ENCODE data around the gene ABTB2. TPM values are rescaled to one million over a fixed set of nuclear protein-coding genes. Genes with fewer than 3 reads are reported as not detected.
"Not testable (repeated sequence)": the region's sequence is repeated elsewhere in the genome, so short reads cannot be mapped to it uniquely, and the experiment has no call there.

ABTB2 gene
- total and polyA plus RNA-seq, 7 donors: 1.3 to 12.9 (median 2.5) TPM

DNA sequence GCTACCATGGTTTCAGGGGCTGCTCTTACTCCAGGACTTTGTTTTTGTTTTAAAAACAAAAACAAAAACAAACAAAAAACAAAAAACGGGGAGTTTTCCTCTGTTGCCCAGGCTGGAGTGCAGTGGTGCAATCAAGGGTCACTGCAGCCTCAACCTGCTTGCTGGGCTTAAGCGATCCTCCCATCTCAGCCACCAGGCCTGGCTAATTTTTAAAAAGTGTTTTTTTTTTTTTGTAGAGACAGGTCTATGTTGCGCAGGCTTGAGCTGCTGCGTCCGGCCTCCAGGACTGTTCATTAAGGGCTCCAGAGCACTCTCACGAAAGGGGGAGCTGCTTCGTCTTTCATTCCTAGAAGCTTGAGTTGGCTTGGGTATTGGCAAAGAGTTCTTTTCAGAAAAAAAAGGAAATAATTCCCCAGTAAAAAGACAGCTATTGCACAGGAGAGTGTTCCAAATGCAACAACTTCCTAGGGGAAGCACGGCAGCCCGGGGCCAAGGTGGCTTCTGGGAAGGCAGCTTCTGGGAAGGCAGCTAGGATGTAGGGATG lies 173.9 kb downstream of the ABTB2 start:
- no peaks in the 10 kb centered on the region for H3K9me3 ChIP-seq
- 89 to 93% methylated on average over 9 of the region's 9 CpGs for WGBS, 2 donors
- DNase-seq: no peak
- H3K36me3 ChIP-seq: no peaks in the 10 kb centered on the region
- intact Hi-C loops (cut with DNase I): no loop called here
- peaks cover 0 to 33% (median 13%) of the 10 kb centered on the region in 4 donors for H3K4me1 ChIP-seq
- H3K27me3 ChIP-seq: no peaks in the 10 kb centered on the region
- H3K4me3 ChIP-seq: no peak overlapping the region
- H3K27ac ChIP-seq: peak overlapping the region in 1 of 4 donors; percentile 36
- TF ChIP-seq, protein P1, sequence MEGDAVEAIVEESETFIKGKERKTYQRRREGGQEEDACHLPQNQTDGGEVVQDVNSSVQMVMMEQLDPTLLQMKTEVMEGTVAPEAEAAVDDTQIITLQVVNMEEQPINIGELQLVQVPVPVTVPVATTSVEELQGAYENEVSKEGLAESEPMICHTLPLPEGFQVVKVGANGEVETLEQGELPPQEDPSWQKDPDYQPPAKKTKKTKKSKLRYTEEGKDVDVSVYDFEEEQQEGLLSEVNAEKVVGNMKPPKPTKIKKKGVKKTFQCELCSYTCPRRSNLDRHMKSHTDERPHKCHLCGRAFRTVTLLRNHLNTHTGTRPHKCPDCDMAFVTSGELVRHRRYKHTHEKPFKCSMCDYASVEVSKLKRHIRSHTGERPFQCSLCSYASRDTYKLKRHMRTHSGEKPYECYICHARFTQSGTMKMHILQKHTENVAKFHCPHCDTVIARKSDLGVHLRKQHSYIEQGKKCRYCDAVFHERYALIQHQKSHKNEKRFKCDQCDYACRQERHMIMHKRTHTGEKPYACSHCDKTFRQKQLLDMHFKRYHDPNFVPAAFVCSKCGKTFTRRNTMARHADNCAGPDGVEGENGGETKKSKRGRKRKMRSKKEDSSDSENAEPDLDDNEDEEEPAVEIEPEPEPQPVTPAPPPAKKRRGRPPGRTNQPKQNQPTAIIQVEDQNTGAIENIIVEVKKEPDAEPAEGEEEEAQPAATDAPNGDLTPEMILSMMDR (IDR thresholded peaks at IDR 0.05): no peak
- no peak for TF ChIP-seq POLR2A (IDR thresholded peaks at IDR 0.05)
- TF ChIP-seq POLR2AphosphoS5 (IDR thresholded peaks at IDR 0.05): no peak
- TF ChIP-seq EP300 (IDR thresholded peaks at IDR 0.05): no peak

- peaks cover 0 to 33% (median 13%) of the 10 kb centered on the region in 4 donors for H3K4me1 ChIP-seq
- no peak overlapping the region for H3K4me3 ChIP-seq
- TF ChIP-seq POLR2A (IDR thresholded peaks at IDR 0.05): no peak
- TF ChIP-seq, protein P1 (IDR thresholded peaks at IDR 0.05): no peak
- TF ChIP-seq EP300 (IDR thresholded peaks at IDR 0.05): no peak
- no peak for TF ChIP-seq POLR2AphosphoS5 (IDR thresholded peaks at IDR 0.05)
- no peaks in the 10 kb centered on the region for H3K9me3 ChIP-seq
- intact Hi-C loops (cut with DNase I): no loop called here
- H3K36me3 ChIP-seq: no peaks in the 10 kb centered on the region
- H3K27me3 ChIP-seq: no peaks in the 10 kb centered on the region
- H3K27ac ChIP-seq: peak overlapping the region in 1 of 4 donors; percentile 36
- no peak for DNase-seq
- WGBS, 2 donors: 89 to 93% methylated on average over 13 of the region's 13 CpGs
Measured at GRCh38 chr11:34182921-34183685, 174.7 kb downstream of the ABTB2 start.

- peaks cover 0 to 33% (median 13%) of the 10 kb centered on the region in 4 donors for H3K4me1 ChIP-seq
- WGBS, 2 donors: 92 to 93% methylated on average over 2 of the region's 2 CpGs
- H3K4me3 ChIP-seq: no peak overlapping the region
- no peaks in the 10 kb centered on the region for H3K9me3 ChIP-seq
- DNase-seq: no peak
- TF ChIP-seq EP300 (IDR thresholded peaks at IDR 0.05) (no peak), POLR2A (IDR thresholded peaks at IDR 0.05) (no peak), POLR2AphosphoS5 (IDR thresholded peaks at IDR 0.05) (no peak)
- TF ChIP-seq, protein P1 (IDR thresholded peaks at IDR 0.05): no peak
- intact Hi-C loops (cut with DNase I): no loop called here
- no peaks in the 10 kb centered on the region for H3K27me3 ChIP-seq
- no peak overlapping the region for H3K27ac ChIP-seq
- no peaks in the 10 kb centered on the region for H3K36me3 ChIP-seq
Measured at GRCh38 chr11:34182425-34182824, 175.4 kb downstream of the ABTB2 start.

GRCh38 chr11:34181856-34182405 lies 175.9 kb downstream of the ABTB2 start:
- Histone ChIP-seq H3K9me3 (no peaks in the 10 kb centered on the region), H3K27me3 (no peaks in the 10 kb centered on the region), H3K36me3 (no peaks in the 10 kb centered on the region), H3K4me1 (peaks cover 0 to 33% (median 13%) of the 10 kb centered on the region in 4 donors), H3K27ac (no peak overlapping the region), H3K4me3 (no peak overlapping the region)
- intact Hi-C loops (cut with DNase I): no loop called here
- TF ChIP-seq POLR2AphosphoS5 (IDR thresholded peaks at IDR 0.05): no peak
- TF ChIP-seq POLR2A (IDR thresholded peaks at IDR 0.05): no peak
- DNase-seq: no peak
- WGBS, 2 donors: 94 to 95% methylated on average over 8 of the region's 8 CpGs

- Histone ChIP-seq H3K9me3 (no peaks in the 10 kb centered on the region), H3K36me3 (no peaks in the 10 kb centered on the region), H3K27ac (no peak overlapping the region), H3K4me1 (peaks cover 0 to 29% (median 13%) of the 10 kb centered on the region in 4 donors), H3K27me3 (no peaks in the 10 kb centered on the region), H3K4me3 (no peak overlapping the region)
- intact Hi-C loops (cut with DNase I): no loop called here
- 66 to 83% methylated on average over 5 of the region's 5 CpGs for WGBS, 2 donors
- DNase-seq: no peak
- TF ChIP-seq, protein P1 (IDR thresholded peaks at IDR 0.05): no peak
- TF ChIP-seq EP300 (IDR thresholded peaks at IDR 0.05) (no peak), POLR2AphosphoS5 (IDR thresholded peaks at IDR 0.05) (no peak), POLR2A (IDR thresholded peaks at IDR 0.05) (no peak)
Measured at GRCh38 chr11:34181251-34181650, 176.6 kb downstream of the ABTB2 start.

- H3K9me3 ChIP-seq; H3K27ac ChIP-seq; H3K36me3 ChIP-seq; DNase-seq; intact Hi-C loops (cut with DNase I); H3K27me3 ChIP-seq; H3K4me3 ChIP-seq: not testable (repeated sequence)
- WGBS, 2 donors: 76 to 93% methylated on average over 5 of the region's 5 CpGs
- peaks cover 0 to 26% (median 13%) of the 10 kb centered on the region in 4 donors for H3K4me1 ChIP-seq
Measured at GRCh38 chr11:34180814-34181165, 177.0 kb downstream of the ABTB2 start.
